GM21737 (cell line): Measurements from ENCODE around the gene ACTR1B.
"Not testable (repeated sequence)": the region's sequence is repeated elsewhere in the genome, so short reads cannot be mapped to it uniquely, and the experiment has no call there.

Experiments used
- ATAC-seq: cut with Tn5 transposase; IDR thresholded peaks from one replicate; pipeline ENCODE4 v1.9.1; 2021; ENCODE audit warnings: mild to moderate bottlenecking, moderate library complexity; ENCODE audit not compliant: unreplicated experiment

ACTR1B gene

GRCh38 chr2:97618939-97619827, 44.7 kb downstream of the ACTR1B start:
- ATAC-seq = not testable (repeated sequence)

- no peak for ATAC-seq
Observed at GRCh38 chr2:97617911-97618310, 45.9 kb downstream of the ACTR1B start.

- ATAC-seq = not testable (repeated sequence)
Observed at GRCh38 chr2:97615746-97616145, 48.1 kb downstream of the ACTR1B start.

GRCh38 chr2:97611895-97612294, 51.9 kb downstream of the ACTR1B start:
- ATAC-seq = not testable (repeated sequence)

GRCh38 chr2:97608745-97609144, 55.1 kb downstream of the ACTR1B start:
- ATAC-seq = not testable (repeated sequence)
